ENCODE data around the gene PRMT9. TPM values are rescaled to one million over a fixed set of nuclear protein-coding genes. Genes with fewer than 3 reads are reported as not detected.

Gene PRMT9
- total RNA-seq, 4 donors from 2014 or later, result 5.2 to 9.1 (median 5.5) TPM

- H3K27me3 ChIP-seq, result no peaks in the 10 kb centered on the region
- H3K4me3 ChIP-seq, result no peak overlapping the region
- no peaks in the 10 kb centered on the region for H3K9me3 ChIP-seq
- TF ChIP-seq POLR2A (IDR thresholded peaks at IDR 0.05) (no peak), CTCF (IDR thresholded peaks at IDR 0.05 in 4 of 5, conservative IDR thresholded peaks at IDR 0.05 in 1 of 5) (no peak)
- H3K4me1 ChIP-seq, result peaks cover 13 to 16% of the 10 kb centered on the region in 2 donors
- H3K36me3 ChIP-seq, result no peaks in the 10 kb centered on the region
- in situ Hi-C loops (cut with MboI; ENCODE audit: low sequenced_read_pairs in 4 of 4), result loop anchor here in 1 of 4 donors (10.0 kb wide), 1 partner anchor 54 kb away; no protein-coding TSS in a partner anchor
- DNase-seq (no peak), ATAC-seq (no peak)
- H3K27ac ChIP-seq, result no peak overlapping the region
- intact Hi-C loops (cut with DNase I; ENCODE audit: low total_unique reads), result no loop called here
Measured at GRCh38 chr4:147678796-147679549, 5.0 kb downstream of the PRMT9 start.

GRCh38 chr4:147678106-147678505, 5.9 kb downstream of the PRMT9 start:
- Histone ChIP-seq H3K9me3 (no peaks in the 10 kb centered on the region), H3K4me1 (peaks cover 12% of the 10 kb centered on the region in 2 donors), H3K36me3 (no peaks in the 10 kb centered on the region), H3K4me3 (no peak overlapping the region), H3K27me3 (no peaks in the 10 kb centered on the region), H3K27ac (no peak overlapping the region)
- no peak for TF ChIP-seq CTCF (IDR thresholded peaks at IDR 0.05 in 4 of 5, conservative IDR thresholded peaks at IDR 0.05 in 1 of 5)
- TF ChIP-seq POLR2A (IDR thresholded peaks at IDR 0.05), result no peak
- intact Hi-C loops (cut with DNase I; ENCODE audit: low total_unique reads), result no loop called here
- ATAC-seq (no peak), DNase-seq (no peak)
- in situ Hi-C loops (cut with MboI; ENCODE audit: low sequenced_read_pairs in 4 of 4), result loop anchor here in 1 of 4 donors (10.0 kb wide), 1 partner anchor 53 kb away; no protein-coding TSS in a partner anchor

GRCh38 chr4:147674496-147674895, 9.5 kb downstream of the PRMT9 start:
- in situ Hi-C loops (cut with MboI; ENCODE audit: low sequenced_read_pairs in 4 of 4) (loop anchor here in 1 of 4 donors (10.0 kb wide), 1 partner anchor 50 kb away; no protein-coding TSS in a partner anchor), intact Hi-C loops (cut with DNase I; ENCODE audit: low total_unique reads) (no loop called here)
- Histone ChIP-seq H3K27ac (no peak overlapping the region), H3K4me1 (peaks cover 0 to 1% of the 10 kb centered on the region in 2 donors), H3K36me3 (peaks cover 0 to 11% of the 10 kb centered on the region in 2 donors), H3K27me3 (no peaks in the 10 kb centered on the region), H3K4me3 (no peak overlapping the region), H3K9me3 (no peaks in the 10 kb centered on the region)
- ATAC-seq (no peak), DNase-seq (no peak)
- TF ChIP-seq CTCF (IDR thresholded peaks at IDR 0.05 in 4 of 5, conservative IDR thresholded peaks at IDR 0.05 in 1 of 5) (no peak), POLR2A (IDR thresholded peaks at IDR 0.05) (no peak)

- H3K27me3 ChIP-seq, result no peaks in the 10 kb centered on the region
- no peak for DNase-seq
- ATAC-seq, result no peak
- no peaks in the 10 kb centered on the region for H3K9me3 ChIP-seq
- in situ Hi-C loops (cut with MboI; ENCODE audit: low sequenced_read_pairs in 4 of 4), result loop anchor here in 1 of 4 donors (10.0 kb wide), 1 partner anchor 49 kb away; no protein-coding TSS in a partner anchor
- TF ChIP-seq CTCF (IDR thresholded peaks at IDR 0.05 in 4 of 5, conservative IDR thresholded peaks at IDR 0.05 in 1 of 5), result no peak
- TF ChIP-seq POLR2A (IDR thresholded peaks at IDR 0.05), result no peak
- no peaks in the 10 kb centered on the region for H3K4me1 ChIP-seq
- intact Hi-C loops (cut with DNase I; ENCODE audit: low total_unique reads), result no loop called here
- H3K27ac ChIP-seq, result no peak overlapping the region
- H3K4me3 ChIP-seq, result no peak overlapping the region
- peaks cover 0 to 11% of the 10 kb centered on the region in 2 donors for H3K36me3 ChIP-seq
Measured at GRCh38 chr4:147674073-147674472, 9.9 kb downstream of the PRMT9 start.
